ENCODE data around the gene SLC36A3. TPM values are rescaled to one million over a fixed set of nuclear protein-coding genes. Genes with fewer than 3 reads are reported as not detected.
"Not testable (repeated sequence)": the region's sequence is repeated elsewhere in the genome, so short reads cannot be mapped to it uniquely, and the experiment has no call there.

The SLC36A3 gene
- total and polyA plus RNA-seq, 7 donors, result not detected

- peaks cover 0 to 28% (median 15%) of the 10 kb centered on the region in 4 donors for H3K4me1 ChIP-seq
- WGBS, 2 donors, result 48 to 92% methylated on average over 1 of the region's 1 CpG
- DNase-seq, result no peak
- peaks cover 0 to 21% (median 0%) of the 10 kb centered on the region in 4 donors for H3K36me3 ChIP-seq
- H3K9me3 ChIP-seq, result no peaks in the 10 kb centered on the region
- H3K27me3 ChIP-seq, result no peaks in the 10 kb centered on the region
- no peak overlapping the region for H3K4me3 ChIP-seq
- no peak for TF ChIP-seq POLR2A (IDR thresholded peaks at IDR 0.05)
- TF ChIP-seq EP300 (IDR thresholded peaks at IDR 0.05), result no peak
- no peak for TF ChIP-seq POLR2AphosphoS5 (IDR thresholded peaks at IDR 0.05)
- TF ChIP-seq CTCF (IDR thresholded peaks at IDR 0.05), result no peak
- intact Hi-C loops (cut with DNase I), result no loop called here
- H3K27ac ChIP-seq, result no peak overlapping the region
Observed at GRCh38 chr5:151258816-151259215, 44.8 kb downstream of the SLC36A3 start.

DNA sequence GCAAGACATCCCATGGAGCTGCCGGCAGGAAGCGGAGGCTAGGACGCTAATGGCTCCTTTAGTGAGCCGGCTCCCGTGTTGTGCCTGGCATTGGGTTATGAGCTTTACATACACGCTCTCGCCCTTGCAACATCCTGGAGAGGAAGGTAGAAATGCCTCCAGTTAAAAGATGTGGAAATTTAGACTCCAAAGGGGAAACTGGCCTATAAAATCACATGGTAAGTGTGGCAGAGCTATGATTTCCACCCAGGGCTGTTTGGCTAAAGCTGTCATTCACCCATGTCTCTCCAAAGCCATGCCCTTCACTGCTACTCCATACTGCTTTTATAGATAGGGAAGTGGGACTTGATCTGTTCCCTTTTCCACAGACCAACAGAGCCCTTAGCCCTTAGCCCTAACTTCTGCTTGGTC lies 45.4 kb downstream of the SLC36A3 start:
- DNase-seq, result no peak
- no peak overlapping the region for H3K4me3 ChIP-seq
- H3K27me3 ChIP-seq, result no peaks in the 10 kb centered on the region
- H3K27ac ChIP-seq, result no peak overlapping the region
- peaks cover 0 to 34% (median 17%) of the 10 kb centered on the region in 4 donors for H3K4me1 ChIP-seq
- H3K9me3 ChIP-seq, result no peaks in the 10 kb centered on the region
- TF ChIP-seq CTCF (IDR thresholded peaks at IDR 0.05) (no peak), POLR2A (IDR thresholded peaks at IDR 0.05) (no peak), POLR2AphosphoS5 (IDR thresholded peaks at IDR 0.05) (no peak), EP300 (IDR thresholded peaks at IDR 0.05) (no peak)
- 89 to 94% methylated on average over 7 of the region's 7 CpGs for WGBS, 2 donors
- intact Hi-C loops (cut with DNase I), result no loop called here
- peaks cover 0 to 21% (median 0%) of the 10 kb centered on the region in 4 donors for H3K36me3 ChIP-seq

DNA sequence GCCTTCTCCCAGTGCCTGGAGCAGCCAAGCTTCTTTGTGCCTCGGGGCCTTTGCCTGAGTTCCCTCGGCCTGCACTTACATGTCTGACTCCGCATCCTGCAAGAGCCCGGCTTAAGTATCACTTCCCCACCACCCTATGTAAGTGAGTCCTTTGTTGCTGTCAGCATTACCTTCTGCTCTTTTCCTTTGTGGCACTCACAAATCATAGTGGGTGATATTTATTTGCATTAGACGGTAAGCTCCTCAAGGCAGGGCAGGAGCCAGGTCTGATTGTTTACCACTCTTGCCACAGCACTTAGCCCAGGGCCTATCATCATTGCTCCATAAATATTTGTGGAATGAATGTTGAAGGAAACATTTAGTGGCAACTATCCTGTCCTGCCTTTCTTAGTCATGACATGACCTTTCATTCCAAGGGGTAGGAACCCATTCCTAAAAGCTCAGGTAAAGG lies 45.8 kb downstream of the SLC36A3 start:
- WGBS, 2 donors, result 60 to 90% methylated on average over 5 of the region's 5 CpGs
- DNase-seq, result no peak
- no peak for TF ChIP-seq POLR2AphosphoS5 (IDR thresholded peaks at IDR 0.05)

DNA sequence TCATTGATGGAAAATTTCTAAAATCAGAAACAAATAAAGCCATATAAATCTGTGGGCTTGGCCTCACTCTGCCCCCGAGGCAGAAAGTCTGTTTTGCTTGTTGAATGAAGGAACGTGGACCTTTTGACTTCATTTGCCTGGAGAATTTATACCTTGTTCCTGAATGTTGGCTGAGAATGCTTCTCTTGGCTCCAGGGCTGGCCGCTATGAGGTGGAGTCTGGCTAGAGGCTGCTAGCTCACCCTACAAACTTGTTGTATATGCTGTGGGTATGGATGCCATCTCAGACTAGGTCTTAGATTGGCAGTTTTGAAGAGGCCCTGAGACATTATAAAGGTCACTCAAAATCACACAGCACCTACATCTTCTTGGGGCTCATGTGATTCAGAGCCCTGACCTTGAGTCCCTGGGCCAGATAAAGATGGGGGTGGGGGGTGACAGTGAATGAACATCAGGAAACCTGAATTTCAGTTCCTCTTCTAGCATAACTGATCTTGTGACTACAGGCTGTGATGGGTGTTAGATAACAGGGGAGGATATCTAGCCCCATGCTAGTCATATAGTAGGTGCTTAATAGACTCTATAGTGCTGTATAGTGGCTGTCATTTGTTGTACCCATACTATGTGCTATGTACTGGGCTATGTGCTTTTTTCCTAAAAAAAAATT lies 47.8 kb downstream of the SLC36A3 start:
- no peak for TF ChIP-seq POLR2A (IDR thresholded peaks at IDR 0.05)
- no peak for TF ChIP-seq CTCF (IDR thresholded peaks at IDR 0.05)
- TF ChIP-seq EP300 (IDR thresholded peaks at IDR 0.05), result no peak
- TF ChIP-seq POLR2AphosphoS5 (IDR thresholded peaks at IDR 0.05), result no peak
- Histone ChIP-seq H3K9me3 (no peaks in the 10 kb centered on the region), H3K4me3 (no peak overlapping the region), H3K36me3 (peaks cover 0 to 11% (median 0%) of the 10 kb centered on the region in 4 donors), H3K4me1 (peaks cover 0 to 43% (median 19%) of the 10 kb centered on the region in 4 donors), H3K27me3 (no peaks in the 10 kb centered on the region), H3K27ac (no peak overlapping the region)
- WGBS, 2 donors, result 86 to 91% methylated on average over 3 of the region's 3 CpGs
- no peak for DNase-seq
- intact Hi-C loops (cut with DNase I), result no loop called here

More for the DNA sequence above, 45.8 kb downstream of the SLC36A3 start:
- Histone ChIP-seq H3K27me3 (no peaks in the 10 kb centered on the region), H3K4me3 (no peak overlapping the region), H3K4me1 (peaks cover 0 to 35% (median 17%) of the 10 kb centered on the region in 4 donors), H3K9me3 (no peaks in the 10 kb centered on the region), H3K27ac (no peak overlapping the region), H3K36me3 (peaks cover 0 to 21% (median 0%) of the 10 kb centered on the region in 4 donors)
- intact Hi-C loops (cut with DNase I), result no loop called here

DNA sequence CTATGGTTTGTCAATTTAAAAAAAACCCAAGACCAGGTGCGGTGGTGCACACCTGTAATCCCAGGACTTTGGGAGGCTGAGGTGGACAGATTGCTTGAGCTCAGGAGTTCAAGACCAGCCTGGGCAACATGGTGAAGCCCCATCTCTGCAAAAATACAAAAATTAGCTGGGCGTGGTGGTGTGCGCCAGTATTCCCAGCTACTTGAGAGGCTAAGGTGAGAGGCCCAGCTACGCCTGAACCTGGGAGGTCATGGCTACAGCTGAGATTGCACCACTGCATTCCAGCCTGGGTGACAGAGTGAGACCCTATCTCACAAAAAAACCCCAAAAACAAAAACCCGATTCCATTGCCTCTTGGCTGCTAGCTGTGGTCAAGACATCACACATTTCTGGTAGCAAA lies 48.6 kb downstream of the SLC36A3 start:
- H3K36me3 ChIP-seq; H3K27me3 ChIP-seq; intact Hi-C loops (cut with DNase I); H3K27ac ChIP-seq; H3K9me3 ChIP-seq; DNase-seq; H3K4me3 ChIP-seq: not testable (repeated sequence)
- 98 to 99% methylated on average over 5 of the region's 5 CpGs for WGBS, 2 donors
- peaks cover 0 to 43% (median 19%) of the 10 kb centered on the region in 4 donors for H3K4me1 ChIP-seq
